Breast epithelium (tissue), 3 donors: ENCODE measurements around the gene CD164.

Experiments used
- CTCF ChIP-seq, 3 donors: fragments of 450-650 bp; IDR thresholded peaks; one replicate each; pipeline ENCODE4 v1.5.1; 2016 to 2017; ENCODE audit warnings: antibody characterized with exemption in 3 of 3, mild to moderate bottlenecking in 3 of 3, moderate library complexity in 3 of 3
- POLR2A ChIP-seq: fragments of 450-650 bp; IDR thresholded peaks from one replicate; pipeline ENCODE4 v1.6.1; 2016; ENCODE audit warnings: antibody characterized with exemption, mild to moderate bottlenecking, moderate library complexity
- POLR2AphosphoS5 ChIP-seq, 3 donors: sonication (generic); formaldehyde crosslinking; IDR thresholded peaks; one replicate each; pipeline ENCODE4 v1.6.1; 2017; ENCODE audit warnings: antibody characterized with exemption in 3 of 3

DNA sequence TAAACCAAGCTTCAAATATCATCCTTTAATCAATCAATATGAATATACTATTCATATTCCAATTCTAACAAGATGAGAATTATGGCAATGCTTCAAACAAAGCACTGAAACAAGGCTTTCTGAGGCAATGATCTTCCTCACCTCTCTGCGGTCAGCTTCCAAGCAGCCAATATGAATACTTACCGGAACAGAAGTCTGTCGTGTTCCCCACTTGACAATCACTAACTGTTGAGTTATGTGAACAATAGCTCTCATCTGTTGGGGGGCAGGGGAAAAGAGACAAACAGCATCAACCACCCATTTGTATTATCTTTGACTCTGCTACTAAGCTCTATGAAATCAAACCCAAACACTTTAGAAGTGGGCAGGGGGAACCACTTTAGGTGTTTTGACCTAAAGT is 4.5 kb downstream of the CD164 start:
- TF ChIP-seq CTCF (IDR thresholded peaks at IDR 0.05) (no peak), POLR2AphosphoS5 (IDR thresholded peaks at IDR 0.05) (no peak), POLR2A (no peak)
